HepG2 (cell line): ENCODE results near the gene SH3D21. TPM values are rescaled to one million over a fixed set of nuclear protein-coding genes. Genes with fewer than 3 reads are reported as not detected.

Source experiments
- ATAC-seq: fragments of 200-7000 bp; cut with Tn5 transposase; 3 replicates; pipeline ENCODE4 v1.9.1; 2020; ENCODE audit warnings: mild to moderate bottlenecking, moderate library complexity
- BruUV-seq: library from RNA; stranded (reverse); fragments of 400-500 nt; replicated peaks from 2 replicates; lab custom pipeline; 2021; lab: Mats Ljungman, UMichigan
- CTCF ChIA-PET: fragments of 300-600 bp; formaldehyde crosslinking; extraction: SDS; loops from one replicate; lab custom pipeline; 2021; ENCODE audit warnings: low total read pairs, inconsistent platforms, low intra/inter-chr PET ratio; lab: Yijun Ruan, JAX
- POLR2A ChIA-PET: fragments of 350-600 bp; sonication (Branson Sonifier 250); formaldehyde crosslinking; loops from one replicate; lab custom pipeline; 2020; ENCODE audit warnings: antibody characterized with exemption, inconsistent platforms; lab: Yijun Ruan, JAX
- DNase-seq: peaks from one replicate; pipeline ENCODE4 v3.0.0-alpha.2; 2015; ENCODE audit warnings: low spot score
- FAIRE-seq: peaks from 3 replicates; lab custom pipeline; 2011; peaks lifted over from hg19 to GRCh38; lab: Jason Lieb, UNC
- H2AFZ ChIP-seq: one replicate; pipeline ENCODE4 v1.6.1; 2011; ENCODE audit warnings: low read length, inconsistent platforms
- H3K27ac ChIP-seq: fragments of 300-600 bp; 3 replicates; pipeline ENCODE4 v1.8.0; 2011; ENCODE audit warnings: mixed run types, mild to moderate bottlenecking, mixed read lengths, low read length, inconsistent platforms; ENCODE audit not compliant: insufficient read depth; ENCODE audit errors: extremely low read length
- H3K27me3 ChIP-seq, 2 experiments: fragments of 200-600 bp in 1 of 2; 2 replicates in 1 of 2; 3 replicates in 1 of 2; pipeline versions ENCODE4 v1.6.0 to v1.8.0; 2011; ENCODE audit warnings: low read length in 2 of 2, mild to moderate bottlenecking in 2 of 2, moderate library complexity in 2 of 2, inconsistent platforms in 1 of 2; ENCODE audit not compliant: insufficient read depth in 2 of 2, control insufficient read depth in 1 of 2
- H3K36me3 ChIP-seq, 2 experiments: fragments of 200-600 bp in 1 of 2; replicated peaks in 1 of 2; 2 replicates in 1 of 2; 3 replicates in 1 of 2; pipeline versions ENCODE4 v1.5.1 to v1.8.0; 2011; ENCODE audit warnings: low read length in 2 of 2, inconsistent platforms in 1 of 2; ENCODE audit not compliant: insufficient read depth in 2 of 2, control insufficient read depth in 1 of 2
- H3K4me1 ChIP-seq: 2 replicates; pipeline ENCODE4 v1.5.1; 2012; ENCODE audit warnings: low read length, inconsistent platforms; ENCODE audit not compliant: insufficient read depth
- H3K4me2 ChIP-seq: 2 replicates; pipeline ENCODE4 v1.6.0; 2011; ENCODE audit warnings: low read depth, low read length, inconsistent platforms
- H3K4me3 ChIP-seq, 3 experiments: fragments of 200-600 bp in 1 of 3; sonication (generic), shearing (Covaris generic) in 1 of 3; replicated peaks in 1 of 3; 2 replicates each; pipeline ENCODE4 v1.5.1; 2011 to 2016; ENCODE audit warnings: low read length in 3 of 3, inconsistent platforms in 2 of 3, low read depth in 2 of 3, mild to moderate bottlenecking in 2 of 3, control low read depth in 1 of 3, mixed read lengths in 1 of 3; ENCODE audit not compliant: insufficient read depth in 1 of 3
- H3K79me2 ChIP-seq: one replicate; pipeline ENCODE4 v1.6.1; 2011; ENCODE audit warnings: low read length, inconsistent platforms; ENCODE audit not compliant: insufficient read depth
- H3K9ac ChIP-seq: 2 replicates; pipeline ENCODE4 v1.6.0; 2011; ENCODE audit warnings: mild to moderate bottlenecking, low read depth, low read length, inconsistent platforms; ENCODE audit not compliant: insufficient read depth
- H3K9me3 ChIP-seq: 2 replicates; pipeline ENCODE4 v1.5.1; 2012; ENCODE audit warnings: mild to moderate bottlenecking, low read length
- H4K20me1 ChIP-seq: 2 replicates; pipeline ENCODE4 v1.6.0; 2011; ENCODE audit warnings: inconsistent platforms, mild to moderate bottlenecking, low read length, moderate library complexity; ENCODE audit not compliant: insufficient read depth
- ARNT ChIP-seq: fragments of 450-650 bp; IDR thresholded peaks from 2 replicates; pipeline ENCODE4 v1.6.1; 2017
- DNMT1 ChIP-seq: sonication (generic); formaldehyde crosslinking; IDR thresholded peaks from 2 replicates; pipeline ENCODE4 v1.5.1; 2020; ENCODE audit warnings: mild to moderate bottlenecking, missing genetic modification reagents
- HNRNPK ChIP-seq: fragments of 200-400 bp; formaldehyde crosslinking; IDR thresholded peaks from 2 replicates; pipeline ENCODE4 v1.6.1; 2018; ENCODE audit warnings: low read length, low read depth, moderate library complexity, mild to moderate bottlenecking; ENCODE audit not compliant: poor library complexity, severe bottlenecking
- HOXA9 ChIP-seq: sonication (generic); formaldehyde crosslinking; IDR thresholded peaks from 2 replicates; pipeline ENCODE4 v1.8.1; 2022; ENCODE audit warnings: missing genetic modification reagents, mild to moderate bottlenecking, moderate library complexity, borderline replicate concordance
- REPIN1 ChIP-seq: sonication (generic); formaldehyde crosslinking; IDR thresholded peaks from 2 replicates; pipeline ENCODE4 v1.8.0; 2022; ENCODE audit warnings: missing genetic modification reagents, low read depth, mild to moderate bottlenecking, borderline replicate concordance
- SIN3B ChIP-seq: fragments of 150-350 bp; IDR thresholded peaks from 2 replicates; pipeline ENCODE4 v1.6.1; 2014; ENCODE audit warnings: low read length
- SMARCC2 ChIP-seq: fragments of 450-650 bp; IDR thresholded peaks from 2 replicates; pipeline ENCODE4 v1.6.1; 2017; ENCODE audit warnings: antibody characterized with exemption, mild to moderate bottlenecking
- SUZ12 ChIP-seq: fragments of 150-350 bp; IDR thresholded peaks from 2 replicates; pipeline ENCODE4 v1.6.1; 2014; ENCODE audit warnings: low read depth, low read length
- TRIM24 ChIP-seq: sonication (generic); formaldehyde crosslinking; IDR thresholded peaks from 2 replicates; pipeline ENCODE4 v1.8.0; 2022; ENCODE audit warnings: mild to moderate bottlenecking, missing genetic modification reagents
- ZNF703 ChIP-seq: sonication (generic); formaldehyde crosslinking; IDR thresholded peaks from 2 replicates; pipeline ENCODE4 v1.5.1; 2020; ENCODE audit warnings: missing genetic modification reagents, mild to moderate bottlenecking, moderate library complexity, borderline replicate concordance
- ZNF780A ChIP-seq: sonication (generic); formaldehyde crosslinking; IDR thresholded peaks from 2 replicates; pipeline ENCODE4 v1.8.0; 2022; ENCODE audit warnings: mild to moderate bottlenecking, missing genetic modification reagents, moderate library complexity
- ZZZ3 ChIP-seq: sonication (generic); formaldehyde crosslinking; IDR thresholded peaks from 2 replicates; pipeline ENCODE4 v1.4.0; 2020; ENCODE audit warnings: missing genetic modification reagents, mild to moderate bottlenecking, borderline replicate concordance
- WGBS: methylation state at CpG from one replicate; pipeline ENCODE4 v1.1.6; 2017; ENCODE audit warnings: low lambda C conversion rate; 5-methylcytosine and 5-hydroxymethylcytosine counted together
- in situ Hi-C: cut with HindIII; loops from 2 replicates; pipeline ENCODE4 v1.10.0; 2017; ENCODE audit warnings: low pct_unique_long_range_greater_than_20kb; ENCODE audit not compliant: extremely low pct_ligation_motif_present
- intact Hi-C: fragments of 100-400 bp; cut with micrococcal nuclease; formaldehyde crosslinking; loops from one replicate; pipeline ENCODE4 v1.10.0; 2022; ENCODE audit not compliant: unreplicated experiment
- polyA plus RNA-seq, 8 experiments: library from polyadenylated mRNA; depleted of rRNA in 3 of 8; stranded (reverse) in 7 of 8; unstranded in 1 of 8; fragments of >200 nt; fragmentation: Illumina TruSeq in 4 of 8; extraction: Trizol in 4 of 8; gene quantifications; 2 replicates each; pipeline versions ENCODE4 v1.2.1 to v1.2.3, GENCODE V29; 2011 to 2016; ENCODE audit warnings: low read depth in 4 of 8, missing spikeins in 1 of 8, mixed read lengths in 1 of 8; ENCODE audit not compliant: insufficient read depth in 1 of 8
- total RNA-seq, 5 experiments: library from RNA; depleted of rRNA; stranded (reverse); fragments of >200 nt; fragmentation: Illumina TruSeq; extraction: Trizol; gene quantifications; 2 replicates each; pipeline ENCODE4 v1.2.3, GENCODE V29; 2016; ENCODE audit warnings: low read depth in 1 of 5
- TF ChIP-seq, protein P1 (sequence below), 2 experiments: sonication (generic) in 1 of 2; formaldehyde crosslinking in 1 of 2; IDR thresholded peaks; 2 replicates each; pipeline versions ENCODE4 v1.6.1 to v1.9.0; 2014 to 2022; ENCODE audit warnings: antibody characterized with exemption in 1 of 2, borderline replicate concordance in 1 of 2, inconsistent platforms in 1 of 2, low read depth in 1 of 2, missing genetic modification reagents in 1 of 2
- TF ChIP-seq, protein P2 (sequence below): IDR thresholded peaks from 2 replicates; pipeline ENCODE4 v1.6.1; 2016; ENCODE audit warnings: missing compliant biosample characterization, missing genetic modification reagents, borderline replicate concordance
- TF ChIP-seq, protein P3 (sequence below): IDR thresholded peaks from 2 replicates; pipeline ENCODE4 v1.6.1; 2016; ENCODE audit warnings: missing compliant biosample characterization, missing genetic modification reagents, borderline replicate concordance

The SH3D21 gene
- total and polyA plus RNA-seq, 2 of the 13 experiments (the other 11 are each of a cell fraction or from before 2014, with no cell fraction given) = 5.1 to 8.6 TPM

- TF ChIP-seq, protein P1, sequence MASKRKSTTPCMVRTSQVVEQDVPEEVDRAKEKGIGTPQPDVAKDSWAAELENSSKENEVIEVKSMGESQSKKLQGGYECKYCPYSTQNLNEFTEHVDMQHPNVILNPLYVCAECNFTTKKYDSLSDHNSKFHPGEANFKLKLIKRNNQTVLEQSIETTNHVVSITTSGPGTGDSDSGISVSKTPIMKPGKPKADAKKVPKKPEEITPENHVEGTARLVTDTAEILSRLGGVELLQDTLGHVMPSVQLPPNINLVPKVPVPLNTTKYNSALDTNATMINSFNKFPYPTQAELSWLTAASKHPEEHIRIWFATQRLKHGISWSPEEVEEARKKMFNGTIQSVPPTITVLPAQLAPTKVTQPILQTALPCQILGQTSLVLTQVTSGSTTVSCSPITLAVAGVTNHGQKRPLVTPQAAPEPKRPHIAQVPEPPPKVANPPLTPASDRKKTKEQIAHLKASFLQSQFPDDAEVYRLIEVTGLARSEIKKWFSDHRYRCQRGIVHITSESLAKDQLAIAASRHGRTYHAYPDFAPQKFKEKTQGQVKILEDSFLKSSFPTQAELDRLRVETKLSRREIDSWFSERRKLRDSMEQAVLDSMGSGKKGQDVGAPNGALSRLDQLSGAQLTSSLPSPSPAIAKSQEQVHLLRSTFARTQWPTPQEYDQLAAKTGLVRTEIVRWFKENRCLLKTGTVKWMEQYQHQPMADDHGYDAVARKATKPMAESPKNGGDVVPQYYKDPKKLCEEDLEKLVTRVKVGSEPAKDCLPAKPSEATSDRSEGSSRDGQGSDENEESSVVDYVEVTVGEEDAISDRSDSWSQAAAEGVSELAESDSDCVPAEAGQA (IDR thresholded peaks at IDR 0.05; ENCODE audit: low read depth) = no peak
- TF ChIP-seq, protein P1 (CRISPR knock-in tag; IDR thresholded peaks at IDR 0.05; ENCODE audit: borderline replicate concordance) = no peak
- TF ChIP-seq SUZ12 (no peak), ZNF780A (CRISPR knock-in tag) (no peak), ARNT (no peak)
Observed at GRCh38 chr1:36330940-36331339, 24.8 kb downstream of the SH3D21 start (continued).

GRCh38 chr1:36337830-36338229, 31.7 kb downstream of the SH3D21 start:
- Histone ChIP-seq H3K4me3 (no peak overlapping the region), H3K4me2 (no peak overlapping the region), H2AFZ (no peak overlapping the region), H3K4me1 (peaks cover 26% of the 10 kb centered on the region), H4K20me1 (no peaks in the 10 kb centered on the region), H3K36me3 (peaks cover 6 to 14% of the 10 kb centered on the region in 2 experiments; a peak in 3 of 5 replicates), H3K79me2 (no peaks in the 10 kb centered on the region), H3K9me3 (no peaks in the 10 kb centered on the region), H3K27ac (no peak overlapping the region), H3K9ac (no peak overlapping the region), H3K27me3 (peaks cover 0 to 13% of the 10 kb centered on the region in 2 experiments; a peak in 2 of 5 replicates)
- DNase-seq (no peak), FAIRE-seq (no peak), ATAC-seq (no peak; the same call in 2 of the 3 replicates)
- 73% methylated on average over 5 of the region's 6 CpGs for WGBS
- CTCF ChIA-PET = no interaction called here
- intact Hi-C loops = no loop called here
- BruUV-seq = no TSS peak
- POLR2A ChIA-PET = interaction anchor here (1.0 kb wide), 1 partner anchor 9 kb away, joined by 3 read pairs; no protein-coding TSS in a partner anchor
- in situ Hi-C loops = no loop called here
- no peak for TF ChIP-seq HOXA9 (CRISPR knock-in tag)
- TF ChIP-seq ZZZ3 = no peak
- no peak for TF ChIP-seq TRIM24 (CRISPR knock-in tag)
- no peak for TF ChIP-seq ZNF703 (CRISPR knock-in tag)
- no peak for TF ChIP-seq REPIN1 (CRISPR knock-in tag)
- TF ChIP-seq SMARCC2 = no peak
- TF ChIP-seq SIN3B = no peak
- TF ChIP-seq, protein P2, sequence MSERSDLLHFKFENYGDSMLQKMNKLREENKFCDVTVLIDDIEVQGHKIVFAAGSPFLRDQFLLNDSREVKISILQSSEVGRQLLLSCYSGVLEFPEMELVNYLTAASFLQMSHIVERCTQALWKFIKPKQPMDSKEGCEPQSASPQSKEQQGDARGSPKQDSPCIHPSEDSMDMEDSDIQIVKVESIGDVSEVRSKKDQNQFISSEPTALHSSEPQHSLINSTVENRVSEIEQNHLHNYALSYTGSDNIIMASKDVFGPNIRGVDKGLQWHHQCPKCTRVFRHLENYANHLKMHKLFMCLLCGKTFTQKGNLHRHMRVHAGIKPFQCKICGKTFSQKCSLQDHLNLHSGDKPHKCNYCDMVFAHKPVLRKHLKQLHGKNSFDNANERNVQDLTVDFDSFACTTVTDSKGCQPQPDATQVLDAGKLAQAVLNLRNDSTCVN (CRISPR knock-in tag) = no peak
- TF ChIP-seq DNMT1 = no peak
- TF ChIP-seq, protein P3, sequence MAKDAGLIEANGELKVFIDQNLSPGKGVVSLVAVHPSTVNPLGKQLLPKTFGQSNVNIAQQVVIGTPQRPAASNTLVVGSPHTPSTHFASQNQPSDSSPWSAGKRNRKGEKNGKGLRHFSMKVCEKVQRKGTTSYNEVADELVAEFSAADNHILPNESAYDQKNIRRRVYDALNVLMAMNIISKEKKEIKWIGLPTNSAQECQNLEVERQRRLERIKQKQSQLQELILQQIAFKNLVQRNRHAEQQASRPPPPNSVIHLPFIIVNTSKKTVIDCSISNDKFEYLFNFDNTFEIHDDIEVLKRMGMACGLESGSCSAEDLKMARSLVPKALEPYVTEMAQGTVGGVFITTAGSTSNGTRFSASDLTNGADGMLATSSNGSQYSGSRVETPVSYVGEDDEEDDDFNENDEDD = no peak
- TF ChIP-seq HNRNPK = no peak
